Measurements from ENCODE around the gene PITHD1. TPM values are rescaled to one million over a fixed set of nuclear protein-coding genes. Genes with fewer than 3 reads are reported as not detected.
A peak's percentile ranks its signal among the peaks of the same experiment; 100 is the strongest.

PITHD1 gene
- polyA plus RNA-seq, 2 of the 4 experiments (the other 2 are of a cell fraction): 25.4 to 41.0 TPM

DNA sequence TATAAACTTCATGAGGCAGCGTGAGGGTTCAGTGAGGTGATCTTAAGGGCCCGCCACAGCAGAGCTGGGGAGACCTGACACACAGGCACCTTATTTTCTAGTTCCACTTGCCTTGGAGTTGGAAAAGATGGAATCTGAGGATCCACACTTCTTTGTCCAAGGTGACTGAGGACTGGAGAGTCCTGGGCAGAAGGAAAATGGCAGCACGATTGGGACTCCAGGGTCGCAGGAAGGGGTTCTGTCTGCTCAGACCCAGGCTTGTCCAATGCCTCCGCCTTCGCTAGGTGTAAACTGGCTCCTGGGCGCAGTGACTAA lies 21.0 kb downstream of the PITHD1 start:
- peak overlapping the region; percentile 72 for H3K4me3 ChIP-seq
- peak overlapping the region; percentile 89 to 99 for H3K27ac ChIP-seq
- H3K4me1 ChIP-seq: peaks cover 12% of the 10 kb centered on the region
- ATAC-seq (no peak), FAIRE-seq (no peak), DNase-seq (ENCODE audit: low read depth in 1 of 2, low spot score in 1 of 2) (no peak)
- 60% methylated on average over 4 of the region's 7 CpGs for WGBS (ENCODE audit: missing lambda C conversion rate)
- H3K4me2 ChIP-seq: peak overlapping the region; percentile 89
- CTCF ChIA-PET: interaction anchor here (0.6 to 3.4 kb wide), 10 partner anchors 11 to 562 kb away, joined by 3 to 23 read pairs (median 4); no protein-coding TSS in a partner anchor
- H3K9me3 ChIP-seq: no peaks in the 10 kb centered on the region
- no peak for TF ChIP-seq ZFP36 (IDR thresholded peaks at IDR 0.05; ENCODE audit: borderline replicate concordance, partially characterized antibody)
- no peak for TF ChIP-seq FOXS1 (CRISPR knock-in tag; IDR thresholded peaks at IDR 0.05)
- TF ChIP-seq, protein P1, sequence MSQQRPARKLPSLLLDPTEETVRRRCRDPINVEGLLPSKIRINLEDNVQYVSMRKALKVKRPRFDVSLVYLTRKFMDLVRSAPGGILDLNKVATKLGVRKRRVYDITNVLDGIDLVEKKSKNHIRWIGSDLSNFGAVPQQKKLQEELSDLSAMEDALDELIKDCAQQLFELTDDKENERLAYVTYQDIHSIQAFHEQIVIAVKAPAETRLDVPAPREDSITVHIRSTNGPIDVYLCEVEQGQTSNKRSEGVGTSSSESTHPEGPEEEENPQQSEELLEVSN (IDR thresholded peaks at IDR 0.05; ENCODE audit: borderline replicate concordance, low read depth): 0 out of 2 replicates have a peak, but pooled peaks have one; percentile 15
- 0 out of 5 replicates have a peak, but pooled peaks of 1 of the 2 experiments have one; percentile 4 for TF ChIP-seq JUN (IDR thresholded peaks at IDR 0.05)
- TF ChIP-seq, protein P2, sequence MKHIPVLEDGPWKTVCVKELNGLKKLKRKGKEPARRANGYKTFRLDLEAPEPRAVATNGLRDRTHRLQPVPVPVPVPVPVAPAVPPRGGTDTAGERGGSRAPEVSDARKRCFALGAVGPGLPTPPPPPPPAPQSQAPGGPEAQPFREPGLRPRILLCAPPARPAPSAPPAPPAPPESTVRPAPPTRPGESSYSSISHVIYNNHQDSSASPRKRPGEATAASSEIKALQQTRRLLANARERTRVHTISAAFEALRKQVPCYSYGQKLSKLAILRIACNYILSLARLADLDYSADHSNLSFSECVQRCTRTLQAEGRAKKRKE (CRISPR knock-in tag; IDR thresholded peaks at IDR 0.05; ENCODE audit: low read depth): no peak
- TF ChIP-seq CHD2 (IDR thresholded peaks at IDR 0.05; ENCODE audit: low read length, partially characterized antibody): no peak
- POLR2A ChIA-PET: interaction anchor here (0.6 to 4.2 kb wide), 4 partner anchors 9 to 495 kb away, joined by 3 to 19 read pairs (median 4); partner anchors contain the start of genes HMGCL and LYPLA2

DNA sequence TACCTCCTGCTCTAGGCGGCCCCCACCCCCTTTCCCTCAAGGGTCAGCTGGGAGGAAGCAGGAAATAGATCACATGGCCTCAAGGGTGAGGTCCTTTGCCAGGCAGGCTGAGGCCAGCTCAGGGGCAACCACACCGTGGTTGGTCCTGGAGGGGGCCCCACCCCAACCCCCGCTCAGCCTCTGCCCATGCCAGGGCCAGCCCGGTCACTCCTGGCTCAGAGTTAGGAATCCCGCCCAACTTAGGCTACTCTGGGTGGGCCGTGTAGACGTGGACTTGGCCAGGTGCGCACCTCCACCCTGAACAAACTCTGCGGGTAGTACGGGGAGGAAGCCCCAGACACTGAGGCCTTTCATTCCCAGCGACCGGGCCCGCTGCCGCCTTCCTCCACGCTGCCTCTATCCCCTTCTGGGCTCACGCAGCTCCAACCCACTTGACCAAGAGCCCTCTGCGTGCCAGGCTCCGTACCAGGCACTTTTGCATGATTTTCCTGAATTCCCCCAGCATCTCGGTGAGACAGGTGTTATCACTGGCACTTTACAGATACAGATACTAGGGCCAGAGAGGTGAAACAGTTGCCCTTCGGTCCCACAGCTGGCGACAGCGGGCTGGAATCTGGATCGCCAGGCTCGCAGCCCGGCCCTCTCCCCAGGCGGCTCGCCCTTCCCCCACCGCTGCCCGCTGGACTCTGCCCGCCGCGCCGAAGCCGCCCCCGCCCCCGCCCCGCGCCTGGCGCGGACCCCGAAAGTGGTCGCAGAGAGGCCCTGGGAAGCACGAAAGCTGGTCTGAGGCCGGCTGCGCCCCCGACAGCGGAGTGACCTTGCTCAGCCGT lies 21.6 kb downstream of the PITHD1 start:
- Histone ChIP-seq H3K9me3 (no peaks in the 10 kb centered on the region), H3K4me1 (peaks cover 12% of the 10 kb centered on the region), H3K27ac (peak overlapping the region; percentile 89 to 99), H3K4me2 (peak overlapping the region; percentile 89), H3K4me3 (peak overlapping the region; percentile 72)
- ChIA-PET CTCF (interaction anchor here (0.6 to 3.4 kb wide), 10 partner anchors 11 to 592 kb away, joined by 3 to 23 read pairs (median 4); no protein-coding TSS in a partner anchor), POLR2A (interaction anchor here (0.6 to 4.2 kb wide), 7 partner anchors 9 to 1217 kb away, joined by 3 to 19 read pairs (median 3); partner anchors contain the start of genes HMGCL, LYPLA2 and PNRC2)
- ATAC-seq (peak; percentile 63 to 68), DNase-seq (ENCODE audit: low read depth in 1 of 2, low spot score in 1 of 2) (peak; percentile 79 to 86), FAIRE-seq (no peak)
- WGBS (ENCODE audit: missing lambda C conversion rate): 1% methylated on average over 17 of the region's 48 CpGs
- TF ChIP-seq, protein P3, sequence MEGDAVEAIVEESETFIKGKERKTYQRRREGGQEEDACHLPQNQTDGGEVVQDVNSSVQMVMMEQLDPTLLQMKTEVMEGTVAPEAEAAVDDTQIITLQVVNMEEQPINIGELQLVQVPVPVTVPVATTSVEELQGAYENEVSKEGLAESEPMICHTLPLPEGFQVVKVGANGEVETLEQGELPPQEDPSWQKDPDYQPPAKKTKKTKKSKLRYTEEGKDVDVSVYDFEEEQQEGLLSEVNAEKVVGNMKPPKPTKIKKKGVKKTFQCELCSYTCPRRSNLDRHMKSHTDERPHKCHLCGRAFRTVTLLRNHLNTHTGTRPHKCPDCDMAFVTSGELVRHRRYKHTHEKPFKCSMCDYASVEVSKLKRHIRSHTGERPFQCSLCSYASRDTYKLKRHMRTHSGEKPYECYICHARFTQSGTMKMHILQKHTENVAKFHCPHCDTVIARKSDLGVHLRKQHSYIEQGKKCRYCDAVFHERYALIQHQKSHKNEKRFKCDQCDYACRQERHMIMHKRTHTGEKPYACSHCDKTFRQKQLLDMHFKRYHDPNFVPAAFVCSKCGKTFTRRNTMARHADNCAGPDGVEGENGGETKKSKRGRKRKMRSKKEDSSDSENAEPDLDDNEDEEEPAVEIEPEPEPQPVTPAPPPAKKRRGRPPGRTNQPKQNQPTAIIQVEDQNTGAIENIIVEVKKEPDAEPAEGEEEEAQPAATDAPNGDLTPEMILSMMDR (IDR thresholded peaks at IDR 0.05): no peak
- no peak for TF ChIP-seq HEYL (CRISPR knock-in tag; IDR thresholded peaks at IDR 0.05)
- no peak for TF ChIP-seq ZC3H11A (IDR thresholded peaks at IDR 0.05)
- TF ChIP-seq JUN (IDR thresholded peaks at IDR 0.05): peak in 1 of 2 experiments; percentile 12; a peak in 1 of 5 replicates
- TF ChIP-seq, protein P4, sequence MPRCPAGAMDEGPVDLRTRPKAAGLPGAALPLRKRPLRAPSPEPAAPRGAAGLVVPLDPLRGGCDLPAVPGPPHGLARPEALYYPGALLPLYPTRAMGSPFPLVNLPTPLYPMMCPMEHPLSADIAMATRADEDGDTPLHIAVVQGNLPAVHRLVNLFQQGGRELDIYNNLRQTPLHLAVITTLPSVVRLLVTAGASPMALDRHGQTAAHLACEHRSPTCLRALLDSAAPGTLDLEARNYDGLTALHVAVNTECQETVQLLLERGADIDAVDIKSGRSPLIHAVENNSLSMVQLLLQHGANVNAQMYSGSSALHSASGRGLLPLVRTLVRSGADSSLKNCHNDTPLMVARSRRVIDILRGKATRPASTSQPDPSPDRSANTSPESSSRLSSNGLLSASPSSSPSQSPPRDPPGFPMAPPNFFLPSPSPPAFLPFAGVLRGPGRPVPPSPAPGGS (IDR thresholded peaks at IDR 0.05): peak; percentile 48; the same call in 1 of the 3 replicates
- no peak for TF ChIP-seq SMC3 (IDR thresholded peaks at IDR 0.05)
- no peak for TF ChIP-seq POLR2AphosphoS2 (conservative IDR thresholded peaks at IDR 0.05; ENCODE audit: low read length)
- peak; percentile 72 for TF ChIP-seq POLR2A (IDR thresholded peaks at IDR 0.05; ENCODE audit: low read length)
- no peak for TF ChIP-seq PHF8 (IDR thresholded peaks at IDR 0.05; ENCODE audit: borderline replicate concordance, low read depth)
- TF ChIP-seq RAD21 (conservative IDR thresholded peaks at IDR 0.05 in 1 of 2, IDR thresholded peaks at IDR 0.05 in 1 of 2): no peak
- no peak for TF ChIP-seq NFE2L2 (conservative IDR thresholded peaks at IDR 0.05; ENCODE audit: low read length)
- no peak for TF ChIP-seq RARB (CRISPR knock-in tag; IDR thresholded peaks at IDR 0.05)
- no peak for TF ChIP-seq EP300 (IDR thresholded peaks at IDR 0.05)
- TF ChIP-seq GATA3 (IDR thresholded peaks at IDR 0.05; ENCODE audit: borderline replicate concordance): no peak
- TF ChIP-seq, protein P5, sequence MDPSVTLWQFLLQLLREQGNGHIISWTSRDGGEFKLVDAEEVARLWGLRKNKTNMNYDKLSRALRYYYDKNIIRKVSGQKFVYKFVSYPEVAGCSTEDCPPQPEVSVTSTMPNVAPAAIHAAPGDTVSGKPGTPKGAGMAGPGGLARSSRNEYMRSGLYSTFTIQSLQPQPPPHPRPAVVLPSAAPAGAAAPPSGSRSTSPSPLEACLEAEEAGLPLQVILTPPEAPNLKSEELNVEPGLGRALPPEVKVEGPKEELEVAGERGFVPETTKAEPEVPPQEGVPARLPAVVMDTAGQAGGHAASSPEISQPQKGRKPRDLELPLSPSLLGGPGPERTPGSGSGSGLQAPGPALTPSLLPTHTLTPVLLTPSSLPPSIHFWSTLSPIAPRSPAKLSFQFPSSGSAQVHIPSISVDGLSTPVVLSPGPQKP (IDR thresholded peaks at IDR 0.05; ENCODE audit: low read depth, low read length): no peak
- TF ChIP-seq, protein P6, sequence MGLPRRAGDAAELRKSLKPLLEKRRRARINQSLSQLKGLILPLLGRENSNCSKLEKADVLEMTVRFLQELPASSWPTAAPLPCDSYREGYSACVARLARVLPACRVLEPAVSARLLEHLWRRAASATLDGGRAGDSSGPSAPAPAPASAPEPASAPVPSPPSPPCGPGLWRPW (IDR thresholded peaks at IDR 0.05): no peak
- TF ChIP-seq NPAS2 (CRISPR knock-in tag; IDR thresholded peaks at IDR 0.05; ENCODE audit: borderline replicate concordance): no peak
- TF ChIP-seq, protein P7, sequence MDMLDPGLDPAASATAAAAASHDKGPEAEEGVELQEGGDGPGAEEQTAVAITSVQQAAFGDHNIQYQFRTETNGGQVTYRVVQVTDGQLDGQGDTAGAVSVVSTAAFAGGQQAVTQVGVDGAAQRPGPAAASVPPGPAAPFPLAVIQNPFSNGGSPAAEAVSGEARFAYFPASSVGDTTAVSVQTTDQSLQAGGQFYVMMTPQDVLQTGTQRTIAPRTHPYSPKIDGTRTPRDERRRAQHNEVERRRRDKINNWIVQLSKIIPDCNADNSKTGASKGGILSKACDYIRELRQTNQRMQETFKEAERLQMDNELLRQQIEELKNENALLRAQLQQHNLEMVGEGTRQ (IDR thresholded peaks at IDR 0.05): peak; percentile 82
- no peak for TF ChIP-seq JUNB (IDR thresholded peaks at IDR 0.05)
- TF ChIP-seq ZFP36 (IDR thresholded peaks at IDR 0.05; ENCODE audit: borderline replicate concordance, partially characterized antibody): no peak
- no peak for TF ChIP-seq CEBPB (IDR thresholded peaks at IDR 0.05)
- TF ChIP-seq ESRRA (IDR thresholded peaks at IDR 0.05; ENCODE audit: borderline replicate concordance, low read length): no peak
- 0 out of 2 replicates have a peak, but pooled peaks have one; percentile 41 for TF ChIP-seq MYC (IDR thresholded peaks at IDR 0.05; ENCODE audit: borderline replicate concordance, low read length)
- TF ChIP-seq ZSCAN20 (CRISPR knock-in tag; IDR thresholded peaks at IDR 0.05): no peak
- TF ChIP-seq CHD4 (IDR thresholded peaks at IDR 0.05; ENCODE audit: borderline replicate concordance): no peak
